ENCODE measurements around the gene QSOX2. TPM values are rescaled to one million over a fixed set of nuclear protein-coding genes. Genes with fewer than 3 reads are reported as not detected.

The QSOX2 gene
- total RNA-seq, 2 experiments from 2014 or later, result 11.2 to 13.6 TPM

- H3K4me3 Mint-ChIP-seq, result no peak overlapping the region
- H3K27me3 Mint-ChIP-seq, result peaks cover 17% of the 10 kb centered on the region
- DNase-seq (no peak), ATAC-seq (no peak)
- H3K4me1 Mint-ChIP-seq, result peaks cover 14% of the 10 kb centered on the region
- CTCF ChIA-PET, result interaction anchor here (1.6 to 1.7 kb wide), 2 partner anchors 11 to 41 kb away, joined by 5 to 7 read pairs; no protein-coding TSS in a partner anchor
- H3K9me3 Mint-ChIP-seq (ENCODE audit: low read depth), result no peaks in the 10 kb centered on the region
- H3K36me3 Mint-ChIP-seq, result no peaks in the 10 kb centered on the region
- H3K27ac Mint-ChIP-seq, result no peak overlapping the region
Observed at GRCh38 chr9:136265561-136266355, 20.1 kb upstream of the QSOX2 start.

GRCh38 chr9:136264441-136265405 lies 19.1 kb upstream of the QSOX2 start:
- Mint-ChIP-seq H3K27me3 (peaks cover 14% of the 10 kb centered on the region), H3K4me1 (peaks cover 14% of the 10 kb centered on the region), H3K36me3 (no peaks in the 10 kb centered on the region), H3K9me3 (ENCODE audit: low read depth) (no peaks in the 10 kb centered on the region), H3K4me3 (no peak overlapping the region), H3K27ac (no peak overlapping the region)
- CTCF ChIA-PET, result interaction anchor here (0.8 to 1.0 kb wide), 2 partner anchors 11 to 175 kb away, joined by 3 read pairs; no protein-coding TSS in a partner anchor
- no peak for ATAC-seq
- no peak for DNase-seq

- CTCF ChIA-PET, result interaction anchor here (0.8 to 1.0 kb wide), 2 partner anchors 12 to 174 kb away, joined by 3 read pairs; no protein-coding TSS in a partner anchor
- Mint-ChIP-seq H3K27ac (no peak overlapping the region), H3K9me3 (ENCODE audit: low read depth) (no peaks in the 10 kb centered on the region), H3K27me3 (peaks cover 9% of the 10 kb centered on the region), H3K4me1 (peaks cover 14% of the 10 kb centered on the region), H3K4me3 (no peak overlapping the region), H3K36me3 (no peaks in the 10 kb centered on the region)
- DNase-seq (no peak), ATAC-seq (no peak)
Observed at GRCh38 chr9:136264031-136264430, 18.4 kb upstream of the QSOX2 start.

- Mint-ChIP-seq H3K4me3 (no peak overlapping the region), H3K27me3 (no peaks in the 10 kb centered on the region), H3K9me3 (ENCODE audit: low read depth) (no peaks in the 10 kb centered on the region), H3K4me1 (peaks cover 10% of the 10 kb centered on the region), H3K27ac (no peak overlapping the region), H3K36me3 (no peaks in the 10 kb centered on the region)
- CTCF ChIA-PET, result no interaction called here
- ATAC-seq, result no peak
- no peak for DNase-seq
Observed at GRCh38 chr9:136262671-136263178, 17.1 kb upstream of the QSOX2 start.

- no peaks in the 10 kb centered on the region for H3K27me3 Mint-ChIP-seq
- DNase-seq (no peak), ATAC-seq (no peak)
- H3K4me3 Mint-ChIP-seq, result no peak overlapping the region
- peaks cover 4% of the 10 kb centered on the region for H3K4me1 Mint-ChIP-seq
- CTCF ChIA-PET, result interaction anchor here (1.1 kb wide), 1 partner anchor 22 kb away, joined by 3 read pairs; no protein-coding TSS in a partner anchor
- no peak overlapping the region for H3K27ac Mint-ChIP-seq
- no peaks in the 10 kb centered on the region for H3K36me3 Mint-ChIP-seq
- H3K9me3 Mint-ChIP-seq (ENCODE audit: low read depth), result no peaks in the 10 kb centered on the region
Observed at GRCh38 chr9:136261686-136262430, 16.2 kb upstream of the QSOX2 start.

GRCh38 chr9:136260936-136261472 lies 15.4 kb upstream of the QSOX2 start:
- CTCF ChIA-PET, result interaction anchor here (1.1 kb wide), 1 partner anchor 23 kb away, joined by 3 read pairs; no protein-coding TSS in a partner anchor
- no peaks in the 10 kb centered on the region for H3K4me1 Mint-ChIP-seq
- H3K9me3 Mint-ChIP-seq (ENCODE audit: low read depth), result no peaks in the 10 kb centered on the region
- H3K27ac Mint-ChIP-seq, result no peak overlapping the region
- H3K27me3 Mint-ChIP-seq, result no peaks in the 10 kb centered on the region
- H3K4me3 Mint-ChIP-seq, result no peak overlapping the region
- no peak for ATAC-seq
- no peaks in the 10 kb centered on the region for H3K36me3 Mint-ChIP-seq
- DNase-seq, result no peak

- Mint-ChIP-seq H3K36me3 (no peaks in the 10 kb centered on the region), H3K4me3 (no peak overlapping the region), H3K9me3 (ENCODE audit: low read depth) (no peaks in the 10 kb centered on the region), H3K4me1 (no peaks in the 10 kb centered on the region), H3K27me3 (no peaks in the 10 kb centered on the region), H3K27ac (no peak overlapping the region)
- CTCF ChIA-PET, result no interaction called here
- DNase-seq, result no peak
- no peak for ATAC-seq
Observed at GRCh38 chr9:136260521-136260920, 14.9 kb upstream of the QSOX2 start.

- CTCF ChIA-PET, result no interaction called here
- Mint-ChIP-seq H3K36me3 (no peaks in the 10 kb centered on the region), H3K27me3 (no peaks in the 10 kb centered on the region), H3K27ac (no peak overlapping the region), H3K4me3 (no peak overlapping the region), H3K4me1 (no peaks in the 10 kb centered on the region), H3K9me3 (ENCODE audit: low read depth) (no peaks in the 10 kb centered on the region)
- ATAC-seq (no peak), DNase-seq (no peak)
Observed at GRCh38 chr9:136259836-136260235, 14.2 kb upstream of the QSOX2 start.

GRCh38 chr9:136259517-136259813 lies 13.9 kb upstream of the QSOX2 start:
- Mint-ChIP-seq H3K4me3 (no peak overlapping the region), H3K4me1 (no peaks in the 10 kb centered on the region), H3K9me3 (ENCODE audit: low read depth) (no peaks in the 10 kb centered on the region), H3K36me3 (no peaks in the 10 kb centered on the region), H3K27me3 (no peaks in the 10 kb centered on the region), H3K27ac (no peak overlapping the region)
- no peak for DNase-seq
- no peak for ATAC-seq
- CTCF ChIA-PET, result no interaction called here

GRCh38 chr9:136258786-136259516 lies 13.3 kb upstream of the QSOX2 start:
- Mint-ChIP-seq H3K9me3 (ENCODE audit: low read depth) (no peaks in the 10 kb centered on the region), H3K4me1 (no peaks in the 10 kb centered on the region), H3K4me3 (no peak overlapping the region), H3K27ac (no peak overlapping the region), H3K27me3 (no peaks in the 10 kb centered on the region), H3K36me3 (no peaks in the 10 kb centered on the region)
- ATAC-seq (no peak), DNase-seq (no peak)
- CTCF ChIA-PET, result no interaction called here

GRCh38 chr9:136258299-136258625 lies 12.7 kb upstream of the QSOX2 start:
- Mint-ChIP-seq H3K27me3 (no peaks in the 10 kb centered on the region), H3K4me3 (no peak overlapping the region)
- CTCF ChIA-PET, result no interaction called here

GRCh38 chr9:136257381-136258298 lies 12.0 kb upstream of the QSOX2 start:
- CTCF ChIA-PET, result no interaction called here
- DNase-seq (no peak), ATAC-seq (no peak)
- Mint-ChIP-seq H3K36me3 (no peaks in the 10 kb centered on the region), H3K27me3 (no peaks in the 10 kb centered on the region), H3K4me1 (no peaks in the 10 kb centered on the region), H3K9me3 (ENCODE audit: low read depth) (no peaks in the 10 kb centered on the region), H3K27ac (no peak overlapping the region), H3K4me3 (no peak overlapping the region)

More at GRCh38 chr9:136258299-136258625, 12.7 kb upstream of the QSOX2 start:
- no peaks in the 10 kb centered on the region for H3K4me1 Mint-ChIP-seq
- no peaks in the 10 kb centered on the region for H3K36me3 Mint-ChIP-seq
- H3K27ac Mint-ChIP-seq, result no peak overlapping the region
- H3K9me3 Mint-ChIP-seq (ENCODE audit: low read depth), result no peaks in the 10 kb centered on the region
- no peak for DNase-seq
- ATAC-seq, result no peak
